GM21576 (cell line): ENCODE data around the gene SLC22A3.

Experiments
- ATAC-seq: cut with Tn5 transposase; IDR thresholded peaks from one replicate; pipeline ENCODE4 v1.9.1; 2021; ENCODE audit warnings: mild to moderate bottlenecking, moderate library complexity; ENCODE audit not compliant: unreplicated experiment

SLC22A3 gene

DNA sequence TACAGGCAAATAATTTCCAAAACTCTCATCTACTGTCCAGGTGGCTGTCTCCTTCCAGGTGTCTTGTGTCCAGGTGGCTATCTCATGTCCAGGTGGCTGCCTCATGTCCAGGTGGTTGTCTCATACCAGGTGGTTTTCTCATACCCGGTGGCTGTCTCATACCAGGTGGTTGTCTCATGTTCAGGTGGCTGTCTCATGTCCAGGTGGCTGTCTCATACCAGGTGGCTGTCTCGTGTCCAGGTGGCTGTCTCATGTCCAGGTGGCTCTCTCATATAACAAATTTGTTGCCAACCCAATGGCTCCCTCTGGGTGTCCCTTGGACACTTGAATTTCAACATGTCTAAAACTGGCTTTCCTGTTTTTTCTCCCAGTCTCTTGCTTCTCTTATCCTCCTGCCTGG lies 14.3 kb upstream of the SLC22A3 start:
- no peak for ATAC-seq

DNA sequence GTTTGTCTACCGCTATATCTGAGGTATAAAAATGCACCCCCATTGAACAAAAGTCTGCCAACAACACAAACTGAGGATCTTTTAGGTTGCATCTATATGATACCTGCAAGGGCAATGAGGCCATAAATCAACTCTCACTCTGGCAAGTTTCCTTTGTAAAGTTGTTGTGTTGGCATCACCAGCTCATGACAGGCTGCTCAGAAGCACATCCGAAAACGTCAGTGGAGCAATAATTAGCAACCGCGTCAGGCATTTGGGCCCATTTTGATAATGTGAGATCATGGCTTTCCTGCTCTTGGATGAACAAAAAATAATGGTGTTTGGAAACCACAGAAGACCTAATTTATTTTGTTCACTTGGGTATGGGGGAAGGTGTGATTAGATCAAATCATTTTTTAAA lies 12.0 kb upstream of the SLC22A3 start:
- no peak for ATAC-seq

DNA sequence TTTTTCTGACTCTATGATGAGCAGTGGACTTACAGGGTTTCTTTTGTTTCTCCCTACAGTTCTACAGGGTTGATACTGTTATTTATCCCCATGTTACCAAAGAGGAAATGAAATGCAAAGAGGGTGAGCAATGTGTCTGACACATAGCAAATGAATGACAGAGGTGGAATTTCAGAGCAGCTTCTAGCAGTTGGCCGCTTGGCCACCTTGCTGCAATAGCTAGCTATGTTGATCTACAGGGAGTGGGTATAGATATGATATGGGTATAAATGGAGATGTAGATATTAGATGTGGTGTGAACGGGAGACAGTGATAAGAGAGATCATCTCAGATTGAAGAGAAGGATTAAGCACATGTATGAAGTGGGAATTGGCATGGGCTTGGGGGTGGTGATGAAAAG lies 10.9 kb upstream of the SLC22A3 start:
- no peak for ATAC-seq

DNA sequence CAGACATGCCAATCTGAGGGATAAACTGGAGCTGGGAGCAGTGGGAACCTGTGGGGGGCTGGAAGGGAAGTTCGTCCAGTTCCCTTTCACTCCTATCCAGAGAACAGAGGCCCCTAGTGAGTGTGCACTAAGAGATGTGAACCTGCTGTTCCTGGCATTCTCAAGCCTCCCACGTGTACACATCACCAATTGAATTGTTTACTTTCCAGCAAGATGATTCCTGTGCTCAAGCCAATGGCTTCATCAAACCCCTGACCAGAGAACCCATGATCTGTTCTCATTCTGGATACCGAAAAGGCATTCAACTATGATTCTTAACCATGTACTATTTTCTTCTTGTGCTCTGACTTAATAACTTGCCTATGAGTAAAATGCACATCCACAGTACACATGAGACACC lies 10.2 kb upstream of the SLC22A3 start:
- no peak for ATAC-seq

DNA sequence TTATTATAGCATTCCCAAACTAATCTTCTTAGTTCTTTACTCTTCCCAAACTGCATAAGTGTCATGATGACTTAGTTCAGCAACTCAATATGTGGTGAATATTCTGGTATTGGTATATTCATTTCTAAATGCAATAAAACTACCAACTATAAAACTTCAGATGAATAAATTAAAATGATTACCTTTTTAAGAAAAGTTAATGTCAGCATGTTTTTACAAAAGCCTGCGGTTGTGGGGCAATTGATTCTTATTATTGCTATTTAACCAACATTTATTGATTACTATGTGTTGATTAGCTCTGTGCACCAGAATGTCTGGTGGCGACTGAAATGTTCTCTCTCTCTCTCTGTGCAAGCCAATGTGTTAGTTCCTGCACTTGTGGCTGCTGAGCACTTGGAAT lies 5.0 kb upstream of the SLC22A3 start:
- ATAC-seq = no peak

DNA sequence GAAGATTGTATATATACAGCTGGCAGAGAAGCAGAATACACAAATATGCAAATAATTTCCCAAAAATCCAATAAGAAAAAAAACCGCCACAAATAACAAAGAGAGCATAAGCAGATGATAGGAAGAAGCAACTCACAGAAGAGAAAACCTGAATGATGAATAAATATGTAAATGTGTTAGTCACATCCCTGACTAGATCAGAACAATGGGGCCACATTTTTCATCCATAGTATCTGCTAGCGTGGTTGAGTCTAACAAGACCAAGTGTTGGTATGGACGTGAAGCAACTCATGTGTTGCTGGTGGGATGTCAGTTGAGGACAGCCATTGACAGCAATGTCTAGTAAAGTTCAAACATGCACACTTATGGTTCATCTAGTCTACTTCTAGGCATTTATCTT lies 3.9 kb upstream of the SLC22A3 start:
- ATAC-seq = no peak

DNA sequence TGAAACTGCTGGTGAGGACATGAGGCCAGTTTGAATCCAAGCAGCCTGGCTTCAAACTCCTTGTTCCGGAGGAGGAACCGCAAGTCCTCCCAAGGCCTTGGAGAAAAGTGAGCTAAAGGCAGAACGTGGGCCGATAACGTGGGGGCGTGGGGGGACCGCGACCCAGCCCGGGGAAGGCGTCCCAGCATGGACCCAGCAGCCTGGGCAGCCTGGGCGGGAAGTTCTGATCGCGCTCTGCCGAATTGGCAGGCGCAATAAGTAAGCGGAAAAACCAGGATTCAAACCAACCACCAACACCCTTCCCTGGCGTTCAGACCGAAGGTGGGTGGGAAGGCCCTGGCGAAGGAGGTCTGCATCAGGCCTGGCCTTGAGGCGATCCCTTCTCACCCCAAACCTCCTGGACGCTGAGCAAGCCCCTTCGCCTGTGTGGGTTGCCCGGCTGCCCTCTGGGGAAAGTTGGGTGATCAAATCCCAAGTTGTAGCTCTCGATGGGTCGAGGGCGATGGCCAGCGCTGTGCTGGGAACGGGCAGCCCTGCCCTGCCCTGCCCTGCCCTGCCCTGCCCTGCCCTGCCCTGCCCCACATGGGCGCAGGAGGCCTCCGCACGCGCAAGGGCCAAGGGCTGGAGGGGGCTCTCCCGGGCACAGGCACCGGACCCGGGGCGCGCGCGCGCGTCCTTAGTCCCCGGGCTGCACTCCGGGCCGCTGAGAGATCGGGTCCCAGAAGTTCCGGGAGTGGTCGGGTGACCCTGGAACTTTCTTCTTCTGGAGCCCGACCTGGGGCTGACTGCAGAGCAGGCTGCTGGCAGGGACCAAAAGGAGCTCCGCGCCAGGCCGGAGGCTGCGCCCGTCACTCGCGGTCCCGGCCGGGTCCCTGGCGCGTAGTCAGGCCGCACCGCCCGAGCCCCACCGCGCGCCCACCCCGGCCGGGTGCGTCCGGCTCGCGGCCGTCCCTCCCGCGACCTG lies 637 bp upstream of the SLC22A3 start:
- no peak for ATAC-seq

DNA sequence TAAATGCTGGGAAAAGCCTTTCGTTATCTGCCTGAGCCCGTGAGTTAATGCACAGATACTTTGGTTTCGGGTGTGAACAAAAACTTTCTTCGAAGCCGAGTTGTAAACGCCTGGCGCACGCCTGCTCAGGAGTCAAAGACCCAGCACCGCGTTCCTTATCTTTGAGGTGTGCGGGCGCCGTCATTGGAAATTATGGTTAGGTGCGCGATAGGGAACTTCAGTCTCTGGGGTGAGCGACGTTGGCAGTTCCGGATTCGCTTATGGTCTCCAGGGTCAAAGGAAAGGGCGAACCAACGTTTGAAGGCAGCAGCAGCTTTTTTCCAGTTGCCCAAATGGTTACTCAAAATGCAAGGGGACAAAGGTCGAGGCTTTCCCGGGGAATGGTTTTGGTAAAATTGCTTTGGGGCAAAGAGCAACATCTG lies 853 bp downstream of the SLC22A3 start:
- ATAC-seq = no peak

DNA sequence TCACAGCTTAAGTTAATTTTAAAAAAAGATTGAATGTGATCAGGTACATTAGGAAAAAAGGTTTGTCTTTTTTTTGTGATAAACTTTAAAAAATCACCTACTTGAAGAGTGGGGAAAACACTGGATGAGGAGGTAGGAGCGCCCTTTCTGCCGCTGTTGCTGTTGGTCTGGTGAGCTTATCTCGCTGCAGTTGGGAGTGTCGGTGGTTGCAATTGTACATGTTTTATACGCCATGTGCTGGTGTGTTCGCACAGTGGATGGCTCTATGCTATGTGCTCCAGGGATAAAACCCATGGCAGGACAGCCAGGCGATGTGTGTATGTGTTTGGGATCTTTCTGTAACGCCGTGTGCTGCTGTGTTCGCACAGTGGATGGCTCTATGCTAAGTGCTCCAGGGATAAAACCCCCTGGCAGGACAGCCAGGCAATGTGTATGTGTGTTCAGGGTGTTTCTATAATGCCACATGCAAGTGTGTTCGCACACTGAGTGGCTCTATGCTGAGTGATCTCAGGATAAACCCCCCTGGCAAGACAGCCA lies 1.7 kb downstream of the SLC22A3 start:
- ATAC-seq = no peak

DNA sequence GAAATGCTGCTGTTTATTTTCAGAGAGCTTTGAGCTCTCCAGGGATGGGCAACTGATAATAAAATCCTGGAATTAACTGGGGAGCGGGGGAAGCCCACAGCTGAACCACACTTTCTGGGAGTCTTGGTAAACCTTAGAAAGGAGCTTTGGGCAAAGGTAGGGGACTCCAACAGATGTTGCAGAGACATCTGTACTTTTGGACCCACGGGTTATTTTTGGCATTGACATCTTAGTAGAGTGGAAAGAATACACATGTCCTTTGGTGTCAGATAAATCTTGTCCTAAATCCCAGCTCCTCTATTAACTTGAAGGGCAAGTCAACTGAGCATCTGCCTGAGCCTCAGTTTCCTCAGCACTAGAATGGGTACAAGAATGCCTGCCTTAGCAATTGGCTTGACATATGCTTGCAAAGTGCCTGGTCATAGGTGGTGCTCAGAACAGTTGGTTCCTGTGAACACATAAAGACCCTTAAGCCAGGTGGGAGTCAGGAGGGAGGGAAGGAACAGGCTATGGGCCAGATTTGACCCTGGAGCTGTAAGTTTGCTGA lies 5.8 kb downstream of the SLC22A3 start:
- ATAC-seq = no peak

DNA sequence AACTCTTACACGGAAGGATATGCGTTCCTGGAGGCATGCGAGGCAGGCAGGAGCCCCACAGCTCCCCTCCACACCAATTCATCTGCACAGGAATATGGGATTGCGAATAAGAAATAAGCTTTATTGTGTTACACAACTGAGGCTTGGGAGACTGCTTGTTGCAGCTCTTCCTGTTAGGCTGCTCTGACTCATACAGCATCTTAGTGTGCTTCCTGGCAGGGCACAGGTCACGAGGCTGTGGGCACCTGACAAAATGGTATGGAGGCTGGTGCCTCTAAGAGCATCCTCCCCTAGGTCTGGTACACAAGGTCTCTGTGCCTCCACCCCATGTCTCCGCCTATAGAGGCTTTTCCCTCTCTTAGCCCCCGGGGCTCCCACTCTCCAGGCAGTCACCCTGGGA lies 6.8 kb downstream of the SLC22A3 start:
- ATAC-seq = no peak

DNA sequence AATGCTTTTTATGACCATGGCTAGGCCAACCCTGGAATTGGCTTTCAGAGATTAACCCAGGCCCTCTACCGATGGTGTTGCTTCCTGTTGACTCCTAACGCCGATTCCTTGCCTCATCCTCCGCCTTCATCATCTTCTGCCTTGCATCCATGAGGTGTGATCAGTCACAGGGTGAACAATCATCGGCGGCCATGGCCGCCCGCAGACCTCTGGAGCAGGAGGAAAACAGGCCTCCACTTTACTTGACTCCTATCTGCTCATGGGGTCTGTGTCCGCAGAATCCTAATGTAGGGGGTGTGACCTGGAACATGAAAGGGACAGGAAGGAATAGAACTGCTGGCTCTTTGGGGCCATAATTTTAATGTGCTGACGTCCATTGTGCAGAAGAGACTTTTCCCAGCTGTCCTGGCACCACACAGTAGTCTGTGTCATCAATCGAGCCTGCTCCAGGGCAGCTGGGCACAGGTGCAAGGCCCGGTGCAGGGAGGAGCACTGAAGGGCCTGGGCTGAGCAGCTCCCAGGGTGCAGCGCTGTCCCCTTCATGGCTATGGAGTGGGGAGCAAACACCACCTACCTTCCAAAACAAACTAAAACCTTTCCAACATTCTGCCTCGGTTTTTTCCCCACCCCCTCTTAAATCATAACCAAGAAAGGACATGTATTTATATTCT lies 8.0 kb downstream of the SLC22A3 start:
- no peak for ATAC-seq

DNA sequence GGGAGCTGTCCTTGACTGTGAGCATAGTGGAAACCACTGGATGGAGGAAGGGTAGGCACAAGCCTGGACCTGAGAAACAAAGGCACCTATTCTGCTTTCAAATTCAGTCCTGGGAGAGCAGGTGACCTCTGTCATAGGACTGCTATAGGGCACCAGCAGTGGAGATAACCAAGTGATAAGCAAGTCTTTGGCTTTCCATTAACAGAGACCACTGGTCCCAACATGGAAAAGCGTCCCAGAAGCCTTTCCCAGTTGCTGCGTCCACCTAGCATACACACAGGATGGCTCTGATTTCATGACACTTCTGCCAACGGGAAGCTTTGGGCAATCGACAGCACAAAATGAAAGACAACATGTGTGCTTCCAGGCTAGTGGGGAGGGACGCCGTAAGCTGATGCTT lies 8.9 kb downstream of the SLC22A3 start:
- no peak for ATAC-seq

DNA sequence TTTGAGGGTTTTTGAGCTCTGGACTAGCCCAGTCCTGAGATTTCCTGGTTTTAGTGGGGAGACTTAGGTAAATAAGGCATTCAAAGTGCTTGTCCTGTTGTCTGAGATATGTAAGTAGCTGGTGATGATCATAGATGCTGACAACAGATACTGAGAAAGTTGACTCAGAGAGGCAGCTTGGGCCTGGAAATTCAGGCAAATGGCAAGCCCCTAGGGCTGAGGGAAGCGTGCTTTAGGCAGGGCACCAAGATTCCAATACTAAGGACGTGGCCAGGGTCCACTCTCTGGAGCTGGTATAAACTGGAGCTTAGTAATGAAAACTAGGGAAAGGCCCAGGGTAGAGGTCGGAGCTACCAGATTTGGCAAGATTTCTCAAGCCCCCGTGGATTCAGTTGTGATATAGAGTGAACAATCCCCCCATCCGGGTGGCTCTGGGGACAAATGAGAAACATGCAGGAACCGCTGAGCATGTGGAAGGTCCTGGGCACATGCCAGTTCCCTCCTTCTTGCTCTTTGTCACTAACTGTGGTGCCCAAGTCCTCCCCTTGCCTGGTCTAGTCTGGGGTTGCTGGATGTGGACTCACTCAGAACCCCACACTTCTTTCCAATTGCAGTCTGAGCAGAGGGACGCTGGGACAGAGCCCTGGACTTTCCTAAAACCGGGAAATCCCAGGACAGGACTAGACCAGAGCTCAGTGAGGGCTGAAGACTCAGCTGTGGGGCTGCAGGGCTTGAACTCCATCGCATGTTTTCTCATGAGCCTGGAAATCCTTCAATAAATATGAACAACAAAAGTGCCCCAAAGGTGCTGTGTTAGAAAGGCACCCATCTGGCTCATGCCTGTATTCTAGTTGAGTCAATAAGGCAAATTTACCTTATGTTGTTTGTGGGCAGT lies 10.3 kb downstream of the SLC22A3 start:
- ATAC-seq = no peak

DNA sequence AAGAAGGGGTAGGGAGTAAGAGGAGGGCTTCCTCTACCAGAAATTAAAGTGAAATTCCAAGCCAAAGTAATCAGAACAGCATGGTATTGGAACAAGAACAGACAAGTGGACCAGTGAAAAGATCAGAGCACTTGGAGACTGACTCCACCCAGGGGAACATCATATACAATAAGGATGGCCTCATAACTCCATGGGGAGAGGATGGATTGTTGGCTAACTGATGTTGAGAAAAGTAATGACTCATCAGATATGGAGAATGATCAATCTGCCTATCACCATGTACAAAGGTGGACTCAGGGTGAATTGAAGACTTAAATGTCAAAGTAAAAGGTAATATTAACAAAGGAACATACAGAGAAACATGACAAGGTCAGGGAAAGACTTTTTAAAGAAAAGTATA lies 12.8 kb downstream of the SLC22A3 start:
- no peak for ATAC-seq

DNA sequence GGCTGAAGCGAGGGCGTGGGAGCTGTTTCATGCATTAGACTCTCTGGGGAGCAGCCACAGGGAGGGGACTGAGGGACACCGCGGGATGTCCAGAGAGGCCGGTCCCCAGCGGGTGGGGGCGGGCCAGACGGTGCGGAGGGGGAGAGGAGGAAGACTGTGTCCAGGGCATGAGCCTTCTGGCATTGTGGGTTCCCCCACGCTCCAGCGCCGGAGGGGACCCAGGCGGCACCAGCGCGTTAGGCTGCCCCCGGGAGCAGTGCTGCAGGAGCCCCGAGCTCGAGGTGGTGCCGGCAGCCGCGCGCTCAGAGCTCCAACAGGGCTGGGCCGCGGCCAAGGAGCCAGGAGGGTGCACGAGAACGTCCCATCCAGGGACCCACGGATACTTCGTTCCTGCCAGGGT lies 14.4 kb downstream of the SLC22A3 start:
- ATAC-seq = no peak

DNA sequence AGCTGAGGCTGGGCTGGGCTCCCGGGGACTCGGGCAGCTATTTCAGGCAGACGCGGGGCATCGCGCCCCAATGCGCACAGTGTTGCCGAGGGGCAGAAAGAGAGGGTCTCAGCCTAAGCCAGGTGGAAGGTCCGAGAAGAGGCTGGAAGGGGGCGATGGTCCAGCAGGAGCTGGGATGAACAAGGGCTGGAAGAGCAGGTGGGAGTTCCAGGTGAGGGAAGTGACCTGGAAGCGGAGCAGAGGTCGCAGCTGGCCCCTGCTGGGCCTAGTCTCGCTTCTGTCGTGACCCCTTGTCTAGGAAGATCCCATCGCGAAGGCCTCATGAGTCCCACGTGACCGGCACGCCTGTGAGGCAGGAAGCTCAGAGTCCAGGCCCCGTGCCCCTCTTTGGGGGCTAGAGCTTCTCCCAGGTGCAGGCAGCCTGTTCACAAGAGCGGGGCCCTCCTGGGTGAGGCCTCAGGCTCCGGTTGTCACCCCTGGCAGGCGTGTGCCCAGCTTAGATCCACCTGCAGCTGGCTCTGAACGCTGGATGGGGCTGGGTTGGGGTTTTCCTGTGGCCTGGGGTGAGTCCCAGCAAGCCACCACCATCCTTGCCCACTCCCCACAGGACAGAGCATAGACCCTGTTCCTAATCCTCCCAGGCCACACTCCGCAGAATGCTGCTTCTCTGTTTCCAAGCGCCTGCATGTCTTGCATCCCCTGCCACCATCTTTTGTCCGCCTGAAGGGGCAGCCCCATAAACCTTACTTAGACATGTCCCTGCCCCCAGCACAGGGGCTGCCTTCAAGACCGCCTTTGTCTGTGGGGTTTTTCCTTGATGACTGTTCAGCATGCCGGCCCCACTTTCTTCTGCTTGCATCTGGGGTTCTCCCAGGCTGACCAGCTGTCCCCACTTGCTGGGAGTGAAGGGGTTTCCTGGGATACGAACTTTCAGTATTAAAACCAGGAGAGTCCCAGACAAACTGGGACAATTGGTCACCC lies 15.1 kb downstream of the SLC22A3 start:
- no peak for ATAC-seq

DNA sequence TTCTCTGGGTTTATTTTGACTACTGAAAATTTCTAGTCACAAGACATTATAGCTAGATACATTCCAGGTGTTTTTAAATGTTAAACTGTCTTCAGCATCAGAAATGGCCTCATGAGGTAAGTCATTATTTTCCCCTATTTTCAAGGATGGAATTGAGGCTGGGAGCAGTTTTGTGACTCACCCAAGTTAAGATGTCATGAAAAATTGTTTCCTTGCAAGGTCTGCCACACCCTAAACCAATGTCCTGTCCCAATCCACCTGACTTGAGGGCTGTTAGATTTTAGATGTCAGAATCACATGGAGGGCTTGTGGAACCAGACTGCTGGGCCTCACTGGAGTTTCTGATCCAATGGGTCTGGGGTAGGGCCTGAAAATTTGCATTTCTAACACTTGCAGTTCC lies 16.9 kb downstream of the SLC22A3 start:
- no peak for ATAC-seq

DNA sequence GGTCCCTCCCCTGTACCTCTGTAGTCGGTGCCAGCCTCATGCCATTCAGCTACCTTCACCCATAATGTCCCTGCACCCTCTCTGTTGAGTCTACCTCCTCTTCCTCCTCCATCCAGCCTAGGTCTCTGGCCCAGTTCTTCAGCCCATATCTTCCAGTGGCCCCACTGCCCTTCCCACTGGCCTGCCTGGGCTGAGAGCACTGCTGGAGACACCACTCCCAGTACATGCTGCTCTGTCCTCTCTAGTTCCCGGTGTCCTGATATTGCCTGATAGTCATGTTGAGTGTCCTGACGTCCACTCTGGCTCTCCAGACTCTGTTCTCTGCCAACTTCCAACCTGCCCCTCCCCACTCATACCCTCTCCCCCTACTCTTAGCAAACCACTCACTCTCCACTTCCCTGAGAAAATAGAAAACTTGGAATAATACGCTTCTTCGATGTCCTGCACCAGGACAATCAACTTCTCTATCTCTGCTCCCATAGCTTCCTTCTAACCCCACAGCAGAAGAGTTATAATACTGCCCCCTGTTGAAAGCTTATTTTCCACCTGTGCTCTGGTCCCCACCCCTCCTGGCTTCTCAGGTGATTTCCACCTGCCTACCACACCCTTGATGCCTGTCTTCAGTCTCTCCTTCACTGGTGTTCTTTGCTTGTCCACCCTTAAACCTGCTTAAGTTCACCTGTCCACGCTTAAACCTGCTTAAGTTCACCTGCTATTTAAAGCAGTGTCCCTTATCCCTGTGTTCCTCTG lies 19.8 kb downstream of the SLC22A3 start:
- no peak for ATAC-seq
